NCI-H1048 (cell line): ENCODE measurements around the gene RHOU.
"Not testable (repeated sequence)": the region's sequence is repeated elsewhere in the genome, so short reads cannot be mapped to it uniquely, and the experiment has no call there.

ENCODE experiments used
- DNase-seq: peaks from one replicate; lab custom pipeline; 2025; lab: John Stamatoyannopoulos, UW

The RHOU gene

DNA sequence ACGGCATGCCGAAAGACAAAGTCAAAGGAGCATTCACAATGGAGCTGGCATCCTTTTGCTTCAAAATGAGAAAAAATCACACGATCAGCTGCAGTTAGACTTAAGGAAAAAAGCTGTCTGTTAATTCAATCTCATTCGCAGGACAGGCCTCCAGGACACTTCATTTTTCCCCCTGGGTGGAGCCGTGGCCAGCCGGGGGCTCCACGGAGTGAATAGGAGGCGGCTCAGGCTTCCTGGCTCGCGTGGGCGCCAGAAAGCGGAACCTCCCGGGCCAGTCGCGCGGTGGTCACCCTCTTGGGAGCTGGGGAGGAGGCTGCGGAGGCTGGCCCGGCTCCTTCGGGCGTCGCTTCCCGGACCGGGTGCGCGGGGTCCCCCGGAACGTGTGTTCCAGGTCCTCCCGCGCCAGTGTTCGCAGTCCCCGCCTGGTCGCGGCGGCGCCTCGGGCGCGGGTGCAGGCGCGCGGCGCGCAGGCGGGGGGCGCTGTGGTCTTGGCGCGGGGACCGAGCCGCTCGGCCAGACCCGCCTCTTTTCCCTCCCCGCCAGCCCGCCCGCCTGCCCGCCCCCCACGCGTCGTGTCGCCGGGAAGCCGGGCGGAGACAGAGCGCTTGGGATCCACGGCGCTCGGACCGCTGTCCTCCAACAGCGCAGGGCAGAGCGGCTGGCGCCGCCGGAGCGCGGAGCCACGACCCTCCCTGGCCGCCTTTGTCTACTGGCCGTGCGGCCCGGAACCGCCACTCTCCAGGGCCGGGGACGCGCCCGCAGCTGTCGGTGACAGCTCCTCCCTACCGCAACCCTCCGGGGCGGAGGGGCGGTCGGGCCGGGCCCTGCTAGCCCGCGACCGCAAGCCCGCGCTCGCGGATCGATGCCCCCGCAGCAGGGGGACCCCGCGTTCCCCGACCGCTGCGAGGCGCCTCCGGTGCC lies at the start of gene RHOU:
RHOU (plus strand) TSS at position 599 of the 921 bp plus-strand sequence; CDS start at position 863, 264 bp downstream.
- DNase-seq = peak; percentile 39

DNA sequence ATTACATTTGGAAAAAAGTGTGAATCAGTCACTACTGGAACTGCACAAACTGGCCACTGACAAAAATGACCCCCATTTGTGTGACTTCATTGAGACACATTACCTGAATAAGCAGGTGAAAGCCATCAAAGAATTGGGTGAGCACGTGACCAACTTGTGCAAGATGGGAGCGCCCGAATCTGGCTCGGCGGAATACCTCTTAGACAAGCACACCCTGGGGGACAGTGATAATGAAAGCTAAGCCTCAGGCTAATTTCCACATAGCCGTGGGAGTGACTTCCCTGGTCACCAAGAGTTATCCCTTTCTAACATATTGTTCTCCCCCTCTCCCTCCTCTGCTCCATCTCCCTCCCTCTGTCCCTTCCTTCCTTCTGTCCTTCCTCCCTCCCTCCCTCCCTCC lies 47.7 kb upstream of the RHOU start:
- no peak for DNase-seq

- no peak for DNase-seq
Measured at GRCh38 chr1:228689255-228689654, 46.0 kb upstream of the RHOU start.

DNA sequence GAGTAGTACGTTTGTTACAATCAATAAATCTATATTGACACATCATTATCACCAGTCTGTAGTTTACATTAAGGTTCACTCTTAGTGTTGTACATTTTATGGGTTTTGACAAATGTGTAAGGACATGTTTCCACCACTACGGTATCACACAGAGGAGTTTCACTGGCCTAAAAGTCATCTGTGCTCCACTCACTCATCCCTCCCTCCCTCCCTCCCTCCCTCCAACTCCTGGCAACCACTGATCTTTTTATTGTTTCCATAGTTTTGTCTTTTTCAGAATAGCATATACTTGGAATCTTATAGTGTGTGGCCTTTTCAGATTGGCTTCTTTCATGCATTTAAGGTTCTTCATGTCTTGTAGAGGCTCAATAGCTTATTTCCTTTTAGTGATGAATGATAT lies 44.1 kb upstream of the RHOU start:
- DNase-seq = no peak

DNA sequence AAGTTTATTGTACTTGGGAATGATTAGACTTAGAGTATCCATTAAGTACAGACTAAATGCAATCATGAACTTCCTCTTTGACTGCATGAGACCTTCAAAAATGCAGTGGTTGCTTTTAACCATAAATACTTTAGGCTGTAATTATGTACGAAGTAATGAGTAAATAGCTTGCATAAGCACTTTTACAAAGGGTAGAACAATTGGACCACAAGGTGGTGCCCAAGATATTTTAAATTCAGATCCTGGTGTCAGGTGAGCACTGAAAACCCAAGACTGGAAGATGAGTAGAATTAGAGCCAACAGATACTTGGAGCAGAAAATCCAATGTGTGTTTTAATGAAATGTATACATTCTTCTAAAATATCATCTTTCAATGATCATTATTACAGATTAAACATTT lies 43.4 kb upstream of the RHOU start:
- peak; percentile 12 for DNase-seq

DNA sequence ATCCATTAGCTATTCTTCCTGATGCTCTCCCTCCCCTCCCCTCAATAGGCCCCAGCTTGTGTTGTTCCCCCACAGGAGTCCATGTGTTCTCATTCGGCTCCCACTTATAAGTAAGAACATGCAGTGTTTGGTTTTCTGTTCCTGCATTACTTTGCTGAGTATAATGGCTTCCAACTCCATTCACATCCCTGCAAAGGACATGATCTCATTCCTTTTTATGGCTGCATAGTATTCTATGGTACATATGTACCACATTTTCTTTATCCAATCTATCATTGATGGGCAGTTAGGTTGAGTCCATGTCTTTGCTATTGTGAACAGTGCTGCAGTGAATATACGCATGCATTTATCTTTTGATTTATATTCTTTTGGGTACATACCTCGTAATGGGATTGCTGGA lies 40.8 kb upstream of the RHOU start:
- not testable (repeated sequence) for DNase-seq

DNA sequence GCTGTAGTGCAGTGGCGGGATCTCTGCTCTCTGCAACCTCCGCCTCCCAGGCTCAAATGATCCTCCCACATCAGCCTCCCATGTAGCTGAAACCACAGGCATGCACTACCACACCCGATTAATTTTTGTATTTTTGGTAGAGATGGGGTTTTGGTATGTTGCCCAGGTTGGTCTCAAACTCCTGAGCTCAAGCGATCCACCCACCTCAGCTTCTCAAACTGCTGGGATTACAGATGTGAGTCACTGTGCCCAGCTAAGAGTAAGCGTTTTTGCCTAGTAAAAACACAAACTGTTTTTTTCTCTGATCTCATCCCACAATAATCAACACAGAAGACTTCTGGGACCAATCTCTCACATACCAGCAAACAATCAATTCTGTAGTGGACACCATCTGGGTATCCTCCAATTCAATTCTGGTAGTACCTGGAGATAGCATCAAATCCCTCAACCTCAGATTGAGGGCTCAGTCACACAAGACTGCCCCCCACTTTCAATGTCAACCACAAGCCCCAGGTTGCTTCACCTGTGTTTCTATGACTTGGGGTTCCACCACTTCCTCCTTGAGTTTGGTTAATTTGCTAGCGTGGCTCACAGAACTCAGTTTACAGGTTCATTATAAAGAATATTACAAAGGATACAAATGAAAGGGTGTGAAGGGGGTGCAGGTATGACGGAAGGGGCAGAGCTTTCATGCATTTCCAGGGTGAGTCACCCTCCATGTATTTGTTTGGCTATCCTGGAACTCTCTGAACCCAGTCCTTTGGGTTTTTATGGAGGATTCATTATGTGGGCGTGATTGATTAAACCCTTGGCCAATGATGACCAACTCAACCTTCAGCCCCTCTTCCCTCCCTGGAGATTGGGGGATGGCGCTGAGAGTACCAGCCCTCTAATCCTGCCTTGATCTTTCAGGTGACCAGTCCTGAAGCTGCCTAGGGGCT lies 40.0 kb upstream of the RHOU start:
- no peak for DNase-seq

GRCh38 chr1:228697207-228698016 lies 37.9 kb upstream of the RHOU start:
- no peak for DNase-seq

GRCh38 chr1:228698017-228698329 lies 37.3 kb upstream of the RHOU start:
- DNase-seq = no peak

- DNase-seq = no peak
Measured at GRCh38 chr1:228702433-228702832, 32.8 kb upstream of the RHOU start.

- no peak for DNase-seq
Measured at GRCh38 chr1:228706305-228706704, 29.0 kb upstream of the RHOU start.

- no peak for DNase-seq
Measured at GRCh38 chr1:228717081-228717480, 18.2 kb upstream of the RHOU start.

DNA sequence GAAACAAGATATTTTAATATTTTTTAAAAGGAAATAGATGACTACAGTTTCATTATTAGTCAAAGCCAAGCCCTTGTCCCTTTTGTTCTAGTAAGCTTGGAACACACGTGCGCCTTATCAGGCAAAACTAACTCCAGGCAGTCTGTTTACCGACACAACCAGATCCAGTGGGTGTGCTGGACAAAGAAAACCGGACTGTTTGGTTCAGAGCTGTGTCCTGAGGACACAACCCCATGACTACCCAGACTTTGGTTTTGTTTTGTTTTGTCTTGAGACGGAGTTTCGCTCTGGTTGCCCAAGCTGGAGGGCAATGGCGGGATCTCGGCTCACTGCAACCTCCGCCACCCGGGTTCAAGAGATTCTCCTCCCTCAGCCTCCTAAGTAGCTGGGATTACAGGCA lies 13.9 kb upstream of the RHOU start:
- DNase-seq = no peak

DNA sequence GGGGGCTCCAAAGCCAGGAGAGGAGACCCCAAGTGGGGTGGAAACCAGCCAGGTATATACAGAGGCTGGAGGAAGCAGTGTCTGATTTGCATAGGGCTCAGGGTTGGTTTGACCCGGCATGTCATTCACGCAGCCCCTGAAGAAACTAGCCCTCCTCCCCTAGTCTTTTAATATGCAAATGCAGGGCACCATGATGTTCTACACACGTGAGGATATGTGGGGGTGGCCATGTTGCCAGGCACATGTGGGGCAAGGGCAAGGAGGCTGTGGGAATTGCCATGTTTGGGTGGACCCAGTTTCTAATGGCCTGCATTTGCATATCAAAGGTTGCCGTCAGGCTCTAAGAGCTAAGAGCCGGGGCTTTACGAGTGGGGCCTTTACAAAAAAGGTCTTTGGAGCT lies 12.0 kb upstream of the RHOU start:
- no peak for DNase-seq

DNA sequence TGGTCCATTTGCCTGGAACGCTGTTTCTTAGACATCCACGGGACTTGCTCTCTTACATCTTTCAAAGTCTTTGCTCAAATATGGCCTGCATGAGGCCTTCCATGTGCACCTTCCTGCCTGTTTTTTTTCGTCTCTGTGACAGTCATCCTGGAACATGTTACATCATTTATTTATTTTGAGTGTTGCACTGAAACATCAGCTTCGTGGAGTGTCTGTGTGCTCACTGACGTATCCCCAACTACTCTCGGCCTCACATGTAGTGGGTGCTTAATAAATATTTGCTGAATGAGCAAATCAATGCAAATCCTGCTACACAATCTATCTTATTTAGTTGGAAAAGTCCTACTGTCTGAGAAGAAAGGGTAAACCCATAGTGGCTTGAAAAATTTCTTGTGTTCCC lies 11.4 kb upstream of the RHOU start:
- DNase-seq = no peak

DNA sequence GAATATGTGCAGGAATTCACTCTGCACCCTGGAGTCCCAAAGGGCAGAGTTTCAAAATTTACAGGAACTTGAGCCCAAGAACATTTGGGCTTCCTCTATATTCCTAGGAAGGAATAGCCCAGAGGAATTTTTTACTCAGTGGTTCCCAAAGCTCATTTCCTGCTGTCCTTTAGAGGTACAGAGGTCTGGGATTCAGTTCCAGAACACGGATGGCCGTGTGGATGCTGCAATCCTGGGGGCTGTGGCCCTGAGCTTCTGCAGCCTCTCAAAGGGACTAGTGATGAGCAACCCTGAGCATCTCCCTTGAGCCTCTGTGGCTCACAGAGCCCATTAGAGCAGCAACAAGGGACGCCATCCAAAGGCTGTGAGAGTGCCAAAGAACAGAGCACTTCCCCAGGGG lies 10.1 kb upstream of the RHOU start:
- DNase-seq = no peak

DNA sequence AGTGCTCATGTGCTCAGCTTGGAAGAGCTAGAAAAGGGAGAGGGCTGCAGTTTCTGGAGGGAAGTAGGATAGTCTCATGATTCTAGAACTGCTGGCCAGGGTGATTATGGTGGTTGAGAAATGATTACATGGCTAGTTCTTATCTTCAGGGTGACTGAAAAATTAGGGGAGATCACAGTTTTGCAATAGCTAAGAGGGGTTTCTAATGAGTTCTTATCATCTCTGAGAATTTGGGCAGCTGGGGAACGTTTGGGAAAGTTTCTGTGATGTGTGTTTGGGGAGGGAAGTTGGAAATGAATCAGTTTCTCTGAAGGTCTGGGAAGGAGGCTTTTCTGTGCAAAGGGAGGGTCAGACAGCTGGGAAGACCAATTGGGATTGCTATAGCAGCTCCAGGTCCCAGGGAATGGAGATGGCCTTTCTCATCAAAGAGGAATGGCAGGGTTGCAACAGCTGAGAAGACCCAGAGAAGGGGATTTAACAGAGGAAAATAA lies 7.6 kb upstream of the RHOU start:
- DNase-seq = no peak

GRCh38 chr1:228732426-228732825 lies 2.9 kb upstream of the RHOU start:
- no peak for DNase-seq

DNA sequence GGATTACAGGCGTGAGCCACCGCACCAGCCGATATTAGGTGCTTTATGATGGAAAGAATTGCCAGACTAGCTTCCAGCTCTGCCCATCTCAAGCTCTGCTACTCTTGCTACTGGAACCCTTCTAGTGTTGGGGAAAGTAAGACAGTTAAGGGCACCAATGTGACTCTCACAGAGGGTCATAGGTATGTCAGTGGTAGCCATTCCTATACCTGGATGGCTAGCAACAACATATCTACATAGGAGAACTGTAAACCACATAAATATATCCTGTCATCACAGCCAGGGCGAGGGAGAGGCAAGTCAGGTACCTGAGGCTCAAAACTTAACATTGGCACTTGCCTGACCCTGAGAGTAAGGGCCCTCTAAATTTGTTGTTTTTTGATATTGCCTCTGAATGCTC lies 1.7 kb upstream of the RHOU start:
- DNase-seq = no peak

GRCh38 chr1:228735871-228736586 lies 750 bp downstream of the RHOU start:
- no peak for DNase-seq

- DNase-seq = no peak
Measured at GRCh38 chr1:228736844-228737445, 1.7 kb downstream of the RHOU start.
